ENCODE results near the gene MRPL39. TPM values are rescaled to one million over a fixed set of nuclear protein-coding genes. Genes with fewer than 3 reads are reported as not detected.

MRPL39 gene
- total and polyA plus RNA-seq, 2 donors (not counting 3 experiments of a cell fraction or from before 2014, with no cell fraction given), result 10.4 to 25.2 TPM

GRCh38 chr21:25581582-25581981 is 25.7 kb downstream of the MRPL39 start:
- Histone ChIP-seq H3K4me3 (replicated peaks in 1 of 3; ENCODE audit: insufficient read depth in 1 of 3, low read depth in 1 of 3, low read length in 3 of 3) (no peak overlapping the region), H3K27ac (ENCODE audit: insufficient read depth, low read depth, low read length) (no peak overlapping the region), H3K4me1 (ENCODE audit: control insufficient read depth, extremely low read depth, insufficient read depth, low read length) (no peaks in the 10 kb centered on the region), H3K79me2 (ENCODE audit: control insufficient read depth, insufficient read depth, low read length) (peaks cover 2% of the 10 kb centered on the region), H3K27me3 (ENCODE audit: control insufficient read depth in 2 of 2, insufficient read depth in 2 of 2, low read length in 2 of 2) (no peaks in the 10 kb centered on the region), H3K9me3 (replicated peaks; ENCODE audit: control insufficient read depth, insufficient read depth, low read length) (no peaks in the 10 kb centered on the region), H3K9me1 (replicated peaks; ENCODE audit: control insufficient read depth, extremely low read depth, insufficient read depth, low read length) (no peaks in the 10 kb centered on the region), H4K20me1 (replicated peaks; ENCODE audit: control insufficient read depth, extremely low read depth, insufficient read depth, low read length) (no peaks in the 10 kb centered on the region), H2AFZ (ENCODE audit: low read depth, low read length) (no peak overlapping the region), H3K36me3 (ENCODE audit: control insufficient read depth in 2 of 2, extremely low read depth in 1 of 2, insufficient read depth in 2 of 2, low read length in 2 of 2) (peaks cover 0 to 3% of the 10 kb centered on the region in 2 experiments), H3K9ac (replicated peaks; ENCODE audit: extremely low read depth, insufficient read depth, low read length) (no peak overlapping the region), H3K4me2 (ENCODE audit: insufficient read depth, low read length) (no peak overlapping the region)
- FAIRE-seq (no peak), DNase-seq (ENCODE audit: low read depth, low spot score) (no peak)
- TF ChIP-seq GATA2 (IDR thresholded peaks at IDR 0.05; ENCODE audit: insufficient read depth, insufficient read length, low read depth, low read length) (no peak), POLR2A (IDR thresholded peaks at IDR 0.05; ENCODE audit: low read depth, low read length) (no peak), CTCF (IDR thresholded peaks at IDR 0.05; ENCODE audit: extremely low read depth in 1 of 2, insufficient read depth in 1 of 2, low read depth in 1 of 2, low read length in 2 of 2) (no peak), FOS (IDR thresholded peaks at IDR 0.05; ENCODE audit: borderline replicate concordance, insufficient read depth, low read length) (no peak)
- BruUV-seq (replicated peaks), result no TSS peak
- intact Hi-C loops (cut with micrococcal nuclease), result no loop called here
- dilution Hi-C loops (cut with MboI; ENCODE audit: extremely low pct_ligation_motif_present, low sequenced_read_pairs), result no loop called here
- POLR2A ChIA-PET, result interaction anchor here (0.7 kb wide), 1 partner anchor 71 kb away, joined by 7 read pairs; no protein-coding TSS in a partner anchor
- CTCF ChIA-PET, result no interaction called here

DNA sequence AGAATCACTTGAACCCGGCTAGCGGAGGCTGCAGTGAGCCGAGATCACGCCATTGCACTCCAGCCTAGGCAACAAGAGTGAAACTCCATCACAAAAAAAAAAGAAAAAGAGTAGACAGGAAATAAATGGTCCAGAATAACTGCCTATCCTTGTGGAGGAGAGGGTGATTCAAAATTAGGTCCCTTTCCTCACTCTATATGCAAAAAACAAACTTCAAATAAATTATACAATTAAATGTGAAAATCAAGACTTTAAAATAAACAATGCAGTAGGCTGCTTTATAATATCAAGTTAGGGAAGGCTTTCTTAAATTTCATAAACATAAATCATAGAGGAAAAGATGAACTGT is 26.4 kb downstream of the MRPL39 start:
- Histone ChIP-seq H3K27me3 (ENCODE audit: control insufficient read depth in 2 of 2, insufficient read depth in 2 of 2, low read length in 2 of 2) (no peaks in the 10 kb centered on the region), H4K20me1 (replicated peaks; ENCODE audit: control insufficient read depth, extremely low read depth, insufficient read depth, low read length) (no peaks in the 10 kb centered on the region), H3K79me2 (ENCODE audit: control insufficient read depth, insufficient read depth, low read length) (peaks cover 2% of the 10 kb centered on the region), H2AFZ (ENCODE audit: low read depth, low read length) (no peak overlapping the region), H3K4me1 (ENCODE audit: control insufficient read depth, extremely low read depth, insufficient read depth, low read length) (no peaks in the 10 kb centered on the region), H3K4me2 (ENCODE audit: insufficient read depth, low read length) (no peak overlapping the region), H3K36me3 (ENCODE audit: control insufficient read depth in 2 of 2, extremely low read depth in 1 of 2, insufficient read depth in 2 of 2, low read length in 2 of 2) (peaks cover 0 to 6% of the 10 kb centered on the region in 2 experiments), H3K27ac (ENCODE audit: insufficient read depth, low read depth, low read length) (no peak overlapping the region), H3K4me3 (replicated peaks in 1 of 3; ENCODE audit: insufficient read depth in 1 of 3, low read depth in 1 of 3, low read length in 3 of 3) (no peak overlapping the region), H3K9me1 (replicated peaks; ENCODE audit: control insufficient read depth, extremely low read depth, insufficient read depth, low read length) (no peaks in the 10 kb centered on the region), H3K9me3 (replicated peaks; ENCODE audit: control insufficient read depth, insufficient read depth, low read length) (no peaks in the 10 kb centered on the region), H3K9ac (replicated peaks; ENCODE audit: extremely low read depth, insufficient read depth, low read length) (no peak overlapping the region)
- dilution Hi-C loops (cut with MboI; ENCODE audit: extremely low pct_ligation_motif_present, low sequenced_read_pairs), result no loop called here
- TF ChIP-seq POLR2AphosphoS5 (IDR thresholded peaks at IDR 0.05; ENCODE audit: insufficient read depth, low read depth, low read length) (no peak), GATA2 (IDR thresholded peaks at IDR 0.05; ENCODE audit: insufficient read depth, insufficient read length, low read depth, low read length) (no peak), JUN (IDR thresholded peaks at IDR 0.05; ENCODE audit: borderline replicate concordance, insufficient read depth, insufficient read length, low read depth) (no peak), CTCF (IDR thresholded peaks at IDR 0.05; ENCODE audit: extremely low read depth in 1 of 2, insufficient read depth in 1 of 2, low read depth in 1 of 2, low read length in 2 of 2) (no peak), MYC (IDR thresholded peaks at IDR 0.05; ENCODE audit: low read depth, low read length) (no peak), FOS (IDR thresholded peaks at IDR 0.05; ENCODE audit: borderline replicate concordance, insufficient read depth, low read length) (no peak), POLR2A (IDR thresholded peaks at IDR 0.05; ENCODE audit: low read depth, low read length) (no peak), MAX (IDR thresholded peaks at IDR 0.05; ENCODE audit: insufficient read depth, insufficient read length) (no peak), EZH2 (IDR thresholded peaks at IDR 0.05; ENCODE audit: borderline replicate concordance, low read depth, low read length, severe bottlenecking) (no peak)
- FAIRE-seq (no peak), DNase-seq (ENCODE audit: low read depth, low spot score) (no peak)
- BruUV-seq (replicated peaks), result no TSS peak
- ChIA-PET CTCF (no interaction called here), POLR2A (interaction anchor here (0.7 kb wide), 1 partner anchor 71 kb away, joined by 7 read pairs; no protein-coding TSS in a partner anchor)
- intact Hi-C loops (cut with micrococcal nuclease), result no loop called here

All from endothelial cell of umbilical vein (primary cell).